Muscle of arm (tissue), 12 donors: ENCODE data around the gene KRTAP5-3. TPM values are rescaled to one million over a fixed set of nuclear protein-coding genes. Genes with fewer than 3 reads are reported as not detected.

Experiments used
- DNase-seq: peaks from one replicate; pipeline ENCODE4 v3.0.0-alpha.2; 2013
- polyA plus RNA-seq, 12 donors: library from polyadenylated mRNA; unstranded; fragments of 120-200 nt; gene quantifications; one replicate each; pipeline ENCODE4 v1.2.1, GENCODE V29; 2013; ENCODE audit not compliant: insufficient read length in 12 of 12

Gene KRTAP5-3
- polyA plus RNA-seq, 12 donors = not detected

DNA sequence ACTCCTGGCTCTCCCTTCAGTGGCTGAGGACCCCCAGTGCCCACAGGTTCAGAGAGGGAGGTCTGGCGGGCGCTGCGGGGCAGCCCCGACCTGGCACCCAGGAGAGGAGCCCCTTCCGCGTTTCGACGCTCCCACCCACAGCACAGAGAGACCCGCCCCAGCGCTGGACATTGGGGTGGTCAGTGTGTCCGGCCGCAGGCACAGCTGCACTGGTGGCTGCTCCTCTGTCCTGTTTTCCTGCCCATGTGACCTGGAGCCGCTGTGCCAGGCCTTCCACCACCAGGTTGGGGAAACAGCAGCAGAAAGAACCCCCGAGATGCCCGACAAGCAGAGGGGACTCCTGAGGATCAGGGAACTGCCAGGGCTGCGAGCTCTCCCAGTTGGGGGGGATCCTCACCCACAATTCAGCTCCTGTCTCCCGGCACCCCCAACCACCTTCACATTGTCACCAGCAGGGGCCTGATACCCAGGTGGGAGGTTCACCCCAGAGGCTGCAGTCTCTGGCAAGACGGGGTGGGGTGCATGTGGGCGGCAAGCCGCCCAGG lies 35.0 kb upstream of the KRTAP5-3 start:
- DNase-seq = no peak

DNA sequence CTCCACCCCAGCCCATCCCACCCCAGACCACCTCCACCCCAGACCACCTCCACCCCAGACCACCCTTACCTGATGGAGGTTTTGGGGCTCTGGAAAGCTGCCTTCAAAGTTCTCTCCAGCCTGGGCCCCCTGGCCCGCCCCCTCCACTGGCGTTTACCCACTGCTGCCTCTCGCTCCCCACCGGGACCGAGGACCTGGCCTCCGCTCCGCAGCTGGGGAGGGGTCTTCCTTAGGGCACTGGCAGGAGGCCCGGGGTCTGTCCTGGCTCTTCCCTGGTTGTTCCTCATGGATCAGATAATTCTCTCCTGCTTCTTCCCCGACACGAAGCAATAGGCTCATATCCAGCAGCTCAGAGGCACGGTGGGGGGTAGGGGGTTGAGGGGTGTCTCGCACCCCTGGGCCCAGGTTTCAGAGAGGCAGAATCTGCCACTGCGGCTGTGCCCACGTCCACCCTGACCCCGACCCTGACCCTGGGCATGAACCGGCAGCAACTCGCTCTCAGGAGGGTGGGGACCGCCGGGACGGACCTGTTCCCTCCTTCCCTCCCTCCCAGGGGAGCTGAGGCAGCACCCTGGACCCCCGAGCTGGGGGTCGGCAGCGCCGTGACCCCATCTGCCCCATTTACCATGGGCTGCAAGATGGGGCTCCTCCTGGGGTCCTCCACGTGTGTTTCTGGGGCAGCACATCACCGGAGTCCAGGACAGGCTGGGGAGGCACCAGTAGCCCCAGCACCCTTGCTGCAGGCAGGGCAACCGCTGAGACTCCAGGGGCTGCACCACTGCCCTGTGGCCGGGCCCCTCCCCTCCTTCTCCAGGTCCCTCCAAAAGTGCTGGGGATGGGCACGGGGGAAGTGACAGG lies 34.3 kb upstream of the KRTAP5-3 start:
- no peak for DNase-seq

DNA sequence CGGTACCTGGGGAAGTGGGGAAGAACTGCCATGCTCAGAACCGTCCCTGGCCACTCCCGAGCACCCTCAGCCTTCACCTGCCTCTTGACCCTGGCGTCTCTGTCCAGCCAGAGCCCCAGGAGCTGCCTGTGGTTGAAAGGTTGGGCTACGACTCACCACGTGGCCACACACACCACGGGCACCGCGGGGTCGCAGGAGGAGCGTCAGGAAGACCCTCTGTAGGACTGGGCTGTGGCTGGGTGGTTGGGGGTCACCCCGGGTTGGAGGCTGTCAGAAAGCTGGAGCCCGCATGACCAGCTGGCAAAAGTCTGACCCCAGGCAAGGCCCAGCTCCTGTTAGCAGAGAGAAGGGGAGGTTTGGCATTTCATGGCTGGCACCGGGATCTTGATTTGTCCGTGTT lies 32.8 kb upstream of the KRTAP5-3 start:
- DNase-seq = no peak

DNA sequence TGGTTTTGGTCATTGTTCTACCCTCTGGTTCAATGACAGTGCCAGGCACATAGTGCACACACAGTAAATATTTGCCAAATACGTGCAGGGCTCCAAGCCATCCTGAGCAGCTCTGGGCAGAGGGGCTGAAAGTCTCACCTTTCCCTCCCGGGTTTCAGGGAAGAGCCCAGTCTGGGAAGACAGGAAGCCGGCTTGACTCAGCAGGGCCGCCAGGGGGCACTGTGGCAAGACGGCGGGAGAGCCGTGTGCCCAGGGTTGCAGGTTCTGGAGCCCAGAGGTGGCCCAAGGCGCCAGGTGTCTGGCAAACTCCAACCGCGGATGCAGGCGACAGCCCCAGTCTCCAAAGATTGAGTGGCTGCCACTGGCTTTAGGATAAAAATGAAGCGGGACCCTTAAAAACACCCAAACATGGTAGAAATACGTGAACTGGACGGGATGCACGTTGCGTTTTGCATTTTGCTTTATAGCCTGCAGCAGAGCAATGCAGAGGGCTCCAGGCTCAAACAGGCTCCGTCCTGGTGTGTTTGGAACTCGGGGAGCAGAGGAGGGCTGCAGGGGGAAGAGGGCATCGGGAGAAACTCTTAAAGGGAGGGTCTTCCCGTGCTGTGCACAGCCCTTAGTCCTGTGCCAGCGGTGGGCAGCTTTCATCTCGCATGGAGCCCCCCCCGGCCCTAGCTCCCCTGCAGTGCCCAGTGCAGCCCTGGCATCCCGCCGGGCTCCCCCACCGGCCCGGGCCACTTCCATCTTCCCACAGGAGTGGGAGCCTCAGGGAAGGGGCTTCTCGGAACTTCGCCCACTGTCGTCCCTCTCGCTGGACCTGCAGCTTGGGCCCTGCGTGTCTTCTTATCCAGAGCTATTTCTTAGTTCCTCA lies 32.0 kb upstream of the KRTAP5-3 start:
- DNase-seq = no peak

DNA sequence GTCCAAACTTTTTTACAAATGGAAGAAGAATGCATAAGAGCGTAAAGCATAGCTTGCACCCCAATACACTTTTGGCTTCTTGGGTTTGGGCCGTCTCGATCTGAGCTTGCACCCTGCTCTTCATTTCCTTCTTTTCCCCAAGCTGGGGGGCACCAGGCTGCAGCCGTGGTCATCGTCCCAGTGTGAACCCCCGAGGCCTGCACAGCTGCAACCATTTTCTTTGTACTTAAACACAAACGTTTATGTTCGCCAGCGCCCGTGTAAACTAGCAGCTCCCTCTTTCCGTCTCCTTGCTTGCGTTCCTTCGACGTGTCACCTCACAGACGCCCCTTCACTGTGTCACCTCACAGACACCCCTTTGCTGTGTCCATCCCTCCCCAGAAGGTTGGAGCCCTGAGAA lies 31.4 kb upstream of the KRTAP5-3 start:
- no peak for DNase-seq

DNA sequence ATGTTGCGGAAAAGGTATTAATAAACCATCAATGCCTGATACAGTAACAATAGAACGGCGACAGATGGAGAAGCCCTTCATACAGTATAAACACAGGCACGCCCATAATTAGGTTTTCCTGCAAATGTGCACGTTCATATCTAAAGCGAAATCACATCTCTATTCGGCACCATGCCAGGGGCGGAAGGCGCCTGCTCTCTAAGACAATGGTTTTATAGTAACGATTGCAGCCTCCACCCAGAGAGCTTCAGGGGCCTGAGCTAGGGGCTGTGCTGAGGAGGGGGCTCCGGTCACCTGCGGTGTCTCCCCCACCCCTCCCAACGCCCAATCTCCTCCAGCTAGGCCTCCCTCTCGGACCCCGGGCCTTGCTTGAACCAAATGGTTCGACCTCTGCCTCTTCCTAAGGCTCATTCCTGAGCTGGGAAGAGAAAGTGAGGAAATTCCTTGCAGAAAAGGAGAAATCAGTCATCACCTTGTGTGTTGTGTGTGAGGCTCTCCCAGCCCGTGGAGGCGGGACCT lies 30.9 kb upstream of the KRTAP5-3 start:
- DNase-seq = no peak

DNA sequence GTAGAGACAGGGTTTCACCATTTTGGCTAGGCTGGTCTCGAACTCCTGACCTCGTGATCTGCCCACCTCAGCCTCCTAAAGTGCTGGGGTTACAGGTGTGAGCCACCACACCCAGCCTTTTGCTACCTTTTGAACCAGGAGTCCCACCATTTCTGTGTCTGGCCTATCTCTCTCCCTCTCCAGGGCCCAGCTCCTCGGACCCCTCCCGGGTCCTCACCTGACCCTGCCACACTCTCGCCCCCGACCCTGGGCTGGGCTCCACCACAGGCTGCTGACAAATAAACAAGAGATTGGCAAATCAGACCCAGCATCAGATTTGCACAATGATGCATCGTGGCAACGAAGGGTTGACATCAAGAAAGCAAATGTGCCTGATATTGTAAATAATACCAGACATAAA lies 30.1 kb upstream of the KRTAP5-3 start:
- no peak for DNase-seq

DNA sequence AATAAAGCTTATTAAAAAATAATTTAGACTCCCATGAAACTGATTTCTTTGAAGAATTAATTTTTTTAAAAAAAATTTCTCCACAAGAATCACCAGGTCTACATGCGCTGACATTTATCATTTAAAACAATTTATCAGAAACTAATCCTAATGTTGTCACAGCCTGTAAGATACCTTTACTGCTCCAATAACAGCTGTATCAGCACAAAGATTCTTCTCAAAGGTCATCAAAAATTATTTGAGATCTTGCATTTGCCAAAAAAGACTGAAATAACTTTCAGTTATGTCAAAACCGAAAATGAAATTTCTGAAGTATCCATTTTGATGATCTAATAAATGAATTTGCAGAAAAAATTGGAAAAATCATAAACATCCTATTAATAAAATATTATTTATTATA lies 29.4 kb upstream of the KRTAP5-3 start:
- no peak for DNase-seq

DNA sequence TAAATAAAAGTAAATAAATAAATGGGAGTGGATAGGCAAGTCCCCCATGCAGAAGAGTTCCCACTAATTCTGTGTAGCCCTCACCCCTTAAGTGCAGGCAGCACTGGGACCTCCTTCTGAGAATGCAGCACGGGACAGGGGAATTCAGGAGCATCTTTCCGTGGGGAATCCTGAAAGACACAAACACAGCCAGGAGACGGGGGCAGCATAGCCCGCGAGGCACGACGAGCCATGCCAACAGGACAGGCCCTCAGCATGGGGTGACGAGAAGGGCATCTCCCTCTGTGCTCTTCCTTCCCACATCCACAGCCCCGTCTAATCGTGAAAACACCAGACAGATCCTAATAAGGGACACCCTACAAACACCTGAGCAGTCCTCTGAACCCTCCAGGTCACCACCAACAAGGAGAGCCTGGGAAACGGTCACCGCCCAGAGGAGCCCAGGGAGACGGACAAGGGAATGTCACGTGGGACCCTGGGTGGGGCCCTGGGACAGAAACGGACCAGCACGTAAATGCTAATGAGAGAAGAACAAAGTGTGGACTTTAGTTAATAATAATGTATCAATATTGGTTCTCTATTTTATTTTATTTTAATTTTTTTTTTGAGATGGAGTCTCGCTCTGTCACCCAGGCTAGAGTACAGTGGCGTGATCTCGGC lies 28.2 kb upstream of the KRTAP5-3 start:
- no peak for DNase-seq

DNA sequence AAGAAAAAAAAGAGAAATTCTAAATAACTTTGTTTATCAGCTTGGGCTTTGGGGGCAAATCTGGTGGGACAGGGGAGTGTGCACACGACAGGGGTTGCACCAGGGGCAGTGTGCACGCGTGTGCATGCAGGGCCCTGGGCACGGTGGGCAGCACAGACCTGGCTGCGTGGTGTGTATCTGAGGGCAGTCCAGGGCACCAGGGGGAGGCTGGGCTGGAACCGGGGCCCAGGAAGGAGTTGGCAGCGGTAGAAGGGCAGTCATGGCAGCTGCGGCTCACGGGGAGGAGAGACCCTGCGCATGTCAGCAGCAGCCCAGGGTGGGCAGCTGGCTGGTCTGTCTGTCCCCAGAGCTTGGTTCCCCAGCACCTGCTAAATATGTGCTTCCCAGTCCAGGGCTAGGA lies 25.6 kb upstream of the KRTAP5-3 start:
- DNase-seq = no peak

DNA sequence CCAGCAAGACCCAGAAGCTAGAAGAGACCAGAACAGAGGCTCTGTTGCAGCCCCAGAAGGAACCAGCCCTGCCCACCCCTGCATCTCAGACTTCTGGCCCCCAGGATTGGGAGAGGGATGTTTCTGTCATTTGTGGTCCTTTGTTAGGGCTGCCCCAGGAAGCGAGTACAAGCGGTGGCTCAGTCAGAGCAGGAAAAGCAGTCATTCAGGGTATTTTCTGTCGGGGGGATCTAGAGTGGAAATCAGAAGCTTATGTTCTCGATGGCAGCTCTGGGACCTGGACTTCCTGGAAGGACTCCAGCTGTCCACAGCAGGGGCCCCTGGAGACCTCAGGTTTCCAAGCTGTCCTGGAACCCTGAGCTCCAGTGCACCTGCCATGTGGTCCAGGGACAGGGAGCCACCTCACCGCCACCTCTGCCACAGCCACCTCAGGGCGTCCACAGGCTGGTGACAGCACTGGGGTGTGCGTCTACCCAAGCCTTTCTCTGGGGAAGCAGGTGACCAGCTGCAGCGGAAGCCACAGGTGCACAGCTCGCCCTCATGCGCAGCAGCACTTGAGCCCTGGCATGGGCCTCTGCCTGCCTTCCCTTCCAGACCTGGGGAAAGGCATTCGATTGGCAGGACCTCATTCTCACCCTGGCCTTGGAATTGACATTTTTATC lies 23.9 kb upstream of the KRTAP5-3 start:
- DNase-seq = no peak

DNA sequence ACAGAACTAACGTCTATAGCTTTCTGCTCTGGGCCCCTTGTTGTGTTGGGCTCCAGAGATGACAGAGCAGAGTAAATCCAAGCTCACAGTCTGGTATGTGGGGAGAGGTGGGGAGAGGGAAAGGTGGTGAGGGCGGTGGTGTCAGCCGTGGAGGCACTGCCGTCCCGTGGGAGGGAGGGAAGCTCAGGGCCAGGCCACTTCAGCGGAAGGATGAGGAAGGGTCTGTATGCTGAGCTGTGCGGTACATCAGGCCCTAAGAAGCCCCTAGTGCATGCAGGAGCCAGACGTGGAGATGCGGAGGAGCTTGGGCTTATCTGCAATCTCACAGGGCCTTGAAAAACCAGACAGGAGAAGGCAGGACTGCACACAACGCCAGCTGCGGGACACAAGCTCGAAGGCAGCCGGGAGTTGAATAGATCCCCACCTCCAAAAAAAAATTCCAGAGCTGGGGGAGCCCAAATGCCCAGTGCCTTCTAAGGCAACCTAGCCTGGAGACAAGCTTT lies 22.9 kb upstream of the KRTAP5-3 start:
- no peak for DNase-seq

DNA sequence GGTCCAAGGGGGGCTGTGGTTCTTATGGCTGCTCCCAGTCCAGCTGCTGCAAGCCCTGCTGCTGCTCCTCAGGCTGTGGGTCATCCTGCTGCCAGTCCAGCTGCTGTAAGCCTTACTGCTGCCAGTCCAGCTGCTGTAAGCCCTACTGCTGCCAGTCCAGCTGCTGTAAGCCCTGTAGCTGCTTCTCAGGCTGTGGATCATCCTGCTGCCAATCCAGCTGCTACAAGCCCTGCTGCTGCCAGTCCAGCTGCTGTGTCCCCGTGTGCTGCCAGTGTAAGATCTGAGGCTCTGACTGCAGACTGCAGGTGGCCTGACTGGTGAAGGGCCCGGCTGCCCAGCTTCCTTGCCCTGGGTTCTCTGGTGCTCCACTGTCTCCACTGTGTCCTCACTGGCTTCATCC lies 22.0 kb upstream of the KRTAP5-3 start:
- no peak for DNase-seq

DNA sequence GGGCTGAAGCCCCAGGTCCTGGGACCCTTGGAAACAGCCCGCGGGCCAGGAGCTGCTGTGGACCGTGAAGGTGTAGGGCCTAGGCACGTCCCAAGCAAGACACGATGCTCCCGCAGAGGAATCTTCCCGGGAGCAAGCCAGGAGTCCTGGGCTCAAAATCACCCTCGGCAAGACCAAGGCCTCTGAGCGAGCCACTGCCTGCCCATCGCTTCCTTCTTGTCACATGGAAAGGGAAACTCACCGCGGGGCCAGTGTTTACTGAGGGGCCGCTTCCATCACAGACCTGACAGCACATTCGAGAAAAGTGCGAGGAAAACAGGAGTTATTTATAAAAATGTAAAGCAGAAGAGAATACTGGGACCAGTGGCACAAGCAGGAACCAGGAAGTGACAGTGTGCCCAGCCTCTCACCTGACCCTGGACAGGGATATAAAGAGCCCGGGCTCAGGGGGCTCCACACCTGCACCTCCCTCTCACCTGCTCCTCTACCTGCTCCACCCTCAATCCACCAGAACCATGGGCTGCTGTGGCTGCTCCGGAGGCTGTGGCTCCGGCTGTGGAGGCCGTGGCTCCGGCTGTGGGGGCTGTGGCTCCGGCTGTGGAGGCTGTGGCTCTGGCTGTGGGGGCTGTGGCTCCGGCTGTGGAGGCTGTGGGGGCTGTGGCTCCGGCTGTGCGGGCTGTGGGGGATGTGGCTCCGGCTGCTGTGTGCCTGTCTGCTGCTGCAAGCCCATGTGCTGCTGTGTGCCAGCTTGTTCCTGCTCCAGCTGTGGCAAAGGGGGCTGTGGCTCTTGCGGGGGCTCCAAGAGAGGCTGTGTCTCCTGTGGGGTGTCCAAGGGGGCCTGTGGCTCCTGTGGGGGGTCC lies 21.3 kb upstream of the KRTAP5-3 start, which contains the start of gene KRTAP5-5:
TSS of gene KRTAP5-5 (plus strand) at position 450 of the 860 bp plus-strand sequence. CDS start at position 516, 66 bp downstream.
- no peak for DNase-seq

DNA sequence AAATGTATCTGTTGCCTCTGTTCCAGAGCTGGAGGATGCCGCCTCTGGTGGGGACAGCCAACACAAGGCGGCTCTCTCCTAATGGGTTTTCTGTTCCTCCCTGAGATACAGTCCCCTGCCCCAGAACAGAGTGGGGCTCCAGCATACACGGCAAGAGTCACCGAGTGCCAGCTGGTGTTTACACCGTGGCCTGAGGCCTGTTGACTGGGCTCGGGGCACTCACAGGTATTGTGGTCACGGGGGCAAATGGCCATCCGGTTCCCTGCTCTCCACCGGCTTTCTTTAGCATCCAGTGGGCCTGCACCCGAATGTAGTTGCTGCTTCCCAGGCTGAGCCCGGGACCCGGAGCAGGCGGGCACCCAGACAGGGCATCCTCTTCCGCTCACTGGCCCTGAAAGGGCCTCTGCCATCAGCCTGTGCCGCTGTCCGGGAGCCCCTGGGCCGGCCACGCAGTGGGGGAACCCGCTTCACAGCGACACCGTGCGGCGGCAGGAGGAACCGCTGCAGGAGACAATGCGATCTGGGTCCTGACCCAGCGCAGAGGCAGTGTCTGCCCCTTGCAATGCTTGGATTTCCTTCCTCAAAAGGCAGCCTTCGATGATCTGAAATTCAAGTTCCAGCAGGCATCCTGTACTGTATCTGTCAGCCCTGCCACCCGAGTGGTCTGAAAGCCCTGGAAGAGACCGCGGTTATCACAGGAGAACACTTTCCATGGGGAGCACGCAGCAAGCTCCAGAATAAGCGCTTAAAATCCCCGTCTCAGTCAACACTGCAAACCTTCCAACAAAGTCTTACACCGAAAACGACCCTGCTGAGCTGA lies 20.5 kb upstream of the KRTAP5-3 start:
- DNase-seq = peak; percentile 49

DNA sequence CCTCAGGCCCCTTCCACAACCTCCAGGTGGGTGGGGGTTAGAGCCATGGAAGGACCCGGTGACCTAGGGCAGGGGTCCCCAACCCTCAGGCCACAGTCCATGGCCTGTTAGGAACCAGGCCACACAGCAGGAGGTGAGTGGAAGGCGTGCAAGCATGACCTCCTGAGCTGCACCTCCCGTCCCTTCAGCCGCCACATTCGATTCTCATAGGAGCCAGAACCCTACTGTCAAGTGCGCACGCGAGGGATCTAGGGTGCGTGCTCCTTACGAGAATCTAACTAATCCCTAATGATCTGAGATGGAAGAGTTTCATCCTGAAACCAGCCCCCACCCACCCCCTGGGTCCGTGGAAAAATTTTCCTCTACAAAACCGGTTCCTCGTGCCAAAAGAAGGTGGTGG lies 17.3 kb upstream of the KRTAP5-3 start:
- no peak for DNase-seq

DNA sequence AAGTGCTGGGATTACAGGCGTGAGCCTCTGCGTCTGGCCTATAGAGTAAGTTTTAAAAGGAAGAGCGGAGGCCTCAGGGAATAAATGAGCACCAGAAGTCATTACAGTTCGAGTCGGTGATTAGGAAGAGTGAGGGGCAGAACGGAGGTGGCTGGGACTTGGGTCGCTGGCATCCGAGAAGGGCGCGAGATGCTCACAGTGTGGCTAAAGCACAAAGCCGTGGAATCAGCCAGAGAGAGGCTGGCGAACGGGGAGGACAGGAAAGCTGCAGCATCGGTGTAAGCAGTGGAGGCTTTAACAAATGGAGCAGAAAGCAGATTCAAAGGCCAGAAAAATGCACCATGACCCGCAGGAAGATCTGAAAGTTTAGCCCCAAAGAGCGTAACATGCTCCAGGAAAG lies 16.4 kb upstream of the KRTAP5-3 start:
- DNase-seq = no peak

DNA sequence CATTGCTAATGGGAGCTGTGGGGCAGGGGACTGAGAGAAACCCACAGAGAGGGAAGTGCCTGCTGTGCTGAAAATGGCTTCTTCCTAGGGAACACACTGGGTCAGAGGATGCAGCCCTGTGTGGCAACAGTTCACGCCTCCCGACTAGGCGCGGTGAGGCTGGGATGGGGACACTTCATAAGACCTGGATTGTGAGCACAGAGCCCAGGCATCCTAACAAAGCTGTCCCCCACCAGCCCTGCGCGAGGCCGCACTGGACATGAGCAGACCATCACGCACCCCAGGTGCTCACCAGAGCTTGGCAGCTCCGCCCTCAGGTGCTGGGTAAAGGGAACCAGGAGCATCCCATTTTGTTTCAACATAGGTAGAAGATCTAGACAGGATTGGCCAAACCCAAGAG lies 15.5 kb upstream of the KRTAP5-3 start:
- DNase-seq = no peak

DNA sequence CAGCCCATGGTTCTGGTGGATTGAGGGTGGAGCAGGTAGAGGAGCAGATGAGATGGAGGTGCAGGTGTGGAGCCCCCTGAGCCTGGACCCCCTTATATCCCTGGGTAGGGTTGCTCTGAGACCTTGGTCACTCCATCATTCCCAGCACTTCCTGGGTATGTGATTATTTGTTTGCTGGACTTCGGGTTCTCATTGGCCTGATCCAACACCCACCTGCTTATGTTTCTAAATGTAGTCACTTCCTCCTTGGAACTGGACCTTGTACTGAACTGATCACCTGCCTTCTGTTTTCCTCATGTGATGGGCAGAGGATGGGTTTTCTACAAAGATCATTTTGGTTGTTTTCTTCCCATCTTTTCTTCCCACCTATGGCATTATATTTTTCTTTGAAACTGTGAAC lies 13.8 kb upstream of the KRTAP5-3 start, which contains the start of gene KRTAP5-4:
TSS of gene KRTAP5-4 (minus strand) at position 53 of the 400 bp plus-strand sequence. CDS start at position 8, 45 bp downstream.
- no peak for DNase-seq
